GM23338 (cell line): ENCODE measurements around the gene WNK2. TPM values are rescaled to one million over a fixed set of nuclear protein-coding genes. Genes with fewer than 3 reads are reported as not detected.

Experiments used
- ATAC-seq: fragments of 200-7000 bp; cut with Tn5 transposase; 3 replicates; pipeline ENCODE4 v1.9.1; 2020
- DNase-seq: peaks from one replicate; pipeline ENCODE4 v3.0.0-alpha.2; 2015; ENCODE audit warnings: low spot score
- H2AFZ ChIP-seq: fragments of 200-600 bp; sonication (generic); 2 replicates; pipeline ENCODE4 v1.8.0; 2016; ENCODE audit warnings: antibody characterized with exemption, mild to moderate bottlenecking, moderate library complexity
- H3F3A ChIP-seq: fragments of 200-600 bp; sonication (generic); replicated peaks from 2 replicates; pipeline ENCODE4 v1.8.0; 2017; ENCODE audit warnings: antibody characterized with exemption, mixed run types, low read depth
- H3K27ac ChIP-seq: fragments of 200-600 bp; sonication (generic); 2 replicates; pipeline ENCODE4 v1.6.1; 2016; ENCODE audit warnings: low read depth
- H3K27me3 ChIP-seq: fragments of 200-600 bp; sonication (generic); 2 replicates; pipeline ENCODE4 v1.8.0; 2016; ENCODE audit warnings: mild to moderate bottlenecking, mixed run types, moderate library complexity; ENCODE audit not compliant: insufficient read depth
- H3K36me3 ChIP-seq: fragments of 200-600 bp; sonication (generic); 2 replicates; pipeline ENCODE4 v1.8.0; 2016; ENCODE audit warnings: mild to moderate bottlenecking; ENCODE audit not compliant: insufficient read depth
- H3K4me1 ChIP-seq: fragments of 200-600 bp; sonication (generic); 2 replicates; pipeline ENCODE4 v1.8.0; 2016; ENCODE audit warnings: mild to moderate bottlenecking, moderate library complexity; ENCODE audit not compliant: insufficient read depth
- H3K4me2 ChIP-seq: fragments of 200-600 bp; sonication (generic); 2 replicates; pipeline ENCODE4 v1.7.1; 2017; ENCODE audit warnings: mixed run types
- H3K4me3 ChIP-seq: fragments of 200-600 bp; sonication (generic); 2 replicates; pipeline ENCODE4 v1.6.1; 2016; ENCODE audit warnings: mixed run types
- H3K79me2 ChIP-seq: fragments of 200-600 bp; sonication (generic); replicated peaks from 2 replicates; pipeline ENCODE4 v1.8.0; 2017; ENCODE audit warnings: mild to moderate bottlenecking; ENCODE audit not compliant: insufficient read depth
- H3K9me2 ChIP-seq: fragments of 200-600 bp; sonication (generic); 2 replicates; pipeline ENCODE4 v1.8.0; 2017; ENCODE audit not compliant: insufficient read depth
- H4K20me1 ChIP-seq: fragments of 200-600 bp; sonication (generic); replicated peaks from 2 replicates; pipeline ENCODE4 v1.8.0; 2017; ENCODE audit warnings: mild to moderate bottlenecking; ENCODE audit not compliant: insufficient read depth
- H3K27ac Mint-ChIP-seq: 2 replicates; pipeline ENCODE4 v1.8.0; 2020; ENCODE audit warnings: inconsistent platforms, mild to moderate bottlenecking, moderate library complexity, mixed read lengths
- H3K27me3 Mint-ChIP-seq: 3 replicates; pipeline ENCODE4 v1.8.0; 2022; ENCODE audit warnings: low read depth, mild to moderate bottlenecking, moderate library complexity, mixed read lengths, inconsistent platforms; ENCODE audit not compliant: insufficient read depth, poor library complexity
- H3K36me3 Mint-ChIP-seq: 3 replicates; pipeline ENCODE4 v1.8.0; 2021; ENCODE audit warnings: low read depth, mild to moderate bottlenecking, inconsistent platforms, moderate library complexity, mixed read lengths
- H3K4me1 Mint-ChIP-seq: 3 replicates; pipeline ENCODE4 v1.8.0; 2020; ENCODE audit warnings: mild to moderate bottlenecking, inconsistent platforms, mixed read lengths
- H3K4me3 Mint-ChIP-seq: 3 replicates; pipeline ENCODE4 v1.8.0; 2021; ENCODE audit warnings: moderate library complexity, mild to moderate bottlenecking, inconsistent platforms, mixed read lengths
- H3K9me3 Mint-ChIP-seq: 3 replicates; pipeline ENCODE4 v1.8.0; 2020; ENCODE audit warnings: moderate library complexity, mild to moderate bottlenecking, inconsistent platforms, mixed read lengths
- EZH2 ChIP-seq: fragments of 200-600 bp; sonication (generic); IDR thresholded peaks from one replicate; pipeline ENCODE4 v1.8.0; 2017; ENCODE audit warnings: antibody characterized with exemption, mild to moderate bottlenecking, low read depth; ENCODE audit not compliant: unreplicated experiment
- EZH2phosphoT487 ChIP-seq: fragments of 200-600 bp; sonication (generic); IDR thresholded peaks from one replicate; pipeline ENCODE4 v1.8.1; 2018; ENCODE audit warnings: antibody characterized with exemption; ENCODE audit not compliant: unreplicated experiment
- JUNB ChIP-seq: IDR thresholded peaks from one replicate; pipeline ENCODE4 v1.6.1; 2016; ENCODE audit warnings: antibody characterized with exemption; ENCODE audit not compliant: unreplicated experiment
- NANOG ChIP-seq: IDR thresholded peaks from 2 replicates; pipeline ENCODE4 v1.6.1; 2016; ENCODE audit warnings: antibody characterized with exemption, borderline replicate concordance
- POLR2AphosphoS5 ChIP-seq: IDR thresholded peaks from 2 replicates; pipeline ENCODE4 v1.6.1; 2016; ENCODE audit warnings: antibody characterized with exemption, low read depth
- STAT1 ChIP-seq: IDR thresholded peaks from one replicate; pipeline ENCODE4 v1.6.1; 2016; ENCODE audit warnings: antibody characterized with exemption; ENCODE audit not compliant: unreplicated experiment
- ZNF114 ChIP-seq: fragments of 250-450 bp; sonication (Bioruptor Pico); IDR thresholded peaks from 2 replicates; pipeline ENCODE4 v1.5.0; 2020; ENCODE audit warnings: mild to moderate bottlenecking, moderate library complexity
- polyA plus RNA-seq: library from polyadenylated mRNA; unstranded; fragments of >200 nt; fragmentation: Nextera tagmentation; extraction: Ambion mirVana; gene quantifications from 2 replicates; pipeline ENCODE4 v1.2.1, GENCODE V29; 2016
- total RNA-seq: library from RNA; depleted of rRNA; stranded (reverse); fragments of >200 nt; shearing (Covaris generic); gene quantifications from 2 replicates; pipeline ENCODE4 v1.2.3, GENCODE V29; 2014
- TF ChIP-seq, protein P1 (sequence below): IDR thresholded peaks from 2 replicates; pipeline ENCODE4 v1.6.1; 2016; ENCODE audit warnings: antibody characterized with exemption
- TF ChIP-seq, protein P2 (sequence below), 2 experiments: fragments of 200-600 bp in 1 of 2; sonication (generic) in 1 of 2; conservative IDR thresholded peaks; 2 replicates each; pipeline versions ENCODE4 v1.5.1 to v1.6.1; 2016 to 2017; ENCODE audit warnings: antibody characterized with exemption in 2 of 2, low read depth in 2 of 2, mild to moderate bottlenecking in 2 of 2, moderate library complexity in 1 of 2

WNK2 gene
- total and polyA plus RNA-seq, 2 experiments from 2014 or later: 56.4 to 102 TPM

DNA sequence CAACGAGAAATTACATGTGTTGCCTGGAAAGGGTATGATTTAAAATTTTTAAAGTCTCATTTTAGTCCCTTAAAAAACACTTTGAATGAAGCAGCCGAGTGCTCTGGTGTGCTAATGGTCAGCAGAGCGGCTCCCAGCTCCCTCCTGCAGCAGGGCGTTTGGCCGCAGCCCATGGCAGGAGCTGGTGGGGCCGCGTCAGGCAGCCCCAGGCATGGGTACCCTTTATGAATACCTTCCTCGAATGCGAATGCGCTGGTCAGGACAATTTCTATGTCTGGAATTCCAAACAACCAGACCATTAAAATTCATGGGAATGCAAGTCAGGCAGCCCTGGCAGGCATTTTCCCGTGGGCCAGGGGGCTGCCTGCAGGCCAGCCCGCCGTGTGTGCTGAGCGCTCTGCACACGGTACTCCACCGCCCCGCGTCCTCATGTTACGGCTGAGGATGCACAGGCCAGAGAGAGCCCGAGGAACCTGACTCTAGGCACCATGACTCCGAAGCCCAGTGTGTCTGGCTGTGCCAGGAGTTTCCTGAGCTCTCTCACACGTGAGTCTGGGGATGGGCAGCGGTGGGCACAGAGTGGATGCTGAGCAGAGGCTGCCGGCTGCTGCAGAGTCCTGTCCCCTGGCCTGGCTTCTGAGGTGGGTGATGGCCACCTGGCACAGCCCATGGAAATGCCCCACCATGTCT lies 123.7 kb downstream of the WNK2 start:
- Mint-ChIP-seq H3K27ac (no peak overlapping the region), H3K36me3 (peaks cover 19% of the 10 kb centered on the region; the same call in 2 of the 3 replicates), H3K9me3 (peaks cover 4% of the 10 kb centered on the region; the same call in 2 of the 3 replicates), H3K4me1 (peaks cover 8% of the 10 kb centered on the region; the same call in 2 of the 3 replicates), H3K27me3 (peaks cover 9% of the 10 kb centered on the region), H3K4me3 (no peak overlapping the region)
- peaks cover 4% of the 10 kb centered on the region; the same call in 1 of the 2 replicates for H3K4me1 ChIP-seq
- no peaks in the 10 kb centered on the region for H4K20me1 ChIP-seq
- H3K79me2 ChIP-seq: no peaks in the 10 kb centered on the region
- TF ChIP-seq EZH2: no peak
- no peak for TF ChIP-seq EZH2phosphoT487
- TF ChIP-seq ZNF114: no peak
- TF ChIP-seq, protein P1, sequence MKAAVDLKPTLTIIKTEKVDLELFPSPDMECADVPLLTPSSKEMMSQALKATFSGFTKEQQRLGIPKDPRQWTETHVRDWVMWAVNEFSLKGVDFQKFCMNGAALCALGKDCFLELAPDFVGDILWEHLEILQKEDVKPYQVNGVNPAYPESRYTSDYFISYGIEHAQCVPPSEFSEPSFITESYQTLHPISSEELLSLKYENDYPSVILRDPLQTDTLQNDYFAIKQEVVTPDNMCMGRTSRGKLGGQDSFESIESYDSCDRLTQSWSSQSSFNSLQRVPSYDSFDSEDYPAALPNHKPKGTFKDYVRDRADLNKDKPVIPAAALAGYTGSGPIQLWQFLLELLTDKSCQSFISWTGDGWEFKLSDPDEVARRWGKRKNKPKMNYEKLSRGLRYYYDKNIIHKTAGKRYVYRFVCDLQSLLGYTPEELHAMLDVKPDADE: no peak
- TF ChIP-seq JUNB: no peak
- TF ChIP-seq, protein P2, sequence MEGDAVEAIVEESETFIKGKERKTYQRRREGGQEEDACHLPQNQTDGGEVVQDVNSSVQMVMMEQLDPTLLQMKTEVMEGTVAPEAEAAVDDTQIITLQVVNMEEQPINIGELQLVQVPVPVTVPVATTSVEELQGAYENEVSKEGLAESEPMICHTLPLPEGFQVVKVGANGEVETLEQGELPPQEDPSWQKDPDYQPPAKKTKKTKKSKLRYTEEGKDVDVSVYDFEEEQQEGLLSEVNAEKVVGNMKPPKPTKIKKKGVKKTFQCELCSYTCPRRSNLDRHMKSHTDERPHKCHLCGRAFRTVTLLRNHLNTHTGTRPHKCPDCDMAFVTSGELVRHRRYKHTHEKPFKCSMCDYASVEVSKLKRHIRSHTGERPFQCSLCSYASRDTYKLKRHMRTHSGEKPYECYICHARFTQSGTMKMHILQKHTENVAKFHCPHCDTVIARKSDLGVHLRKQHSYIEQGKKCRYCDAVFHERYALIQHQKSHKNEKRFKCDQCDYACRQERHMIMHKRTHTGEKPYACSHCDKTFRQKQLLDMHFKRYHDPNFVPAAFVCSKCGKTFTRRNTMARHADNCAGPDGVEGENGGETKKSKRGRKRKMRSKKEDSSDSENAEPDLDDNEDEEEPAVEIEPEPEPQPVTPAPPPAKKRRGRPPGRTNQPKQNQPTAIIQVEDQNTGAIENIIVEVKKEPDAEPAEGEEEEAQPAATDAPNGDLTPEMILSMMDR (conservative IDR thresholded peaks at IDR 0.05; ENCODE audit: low read depth in 2 of 2): no peak
- TF ChIP-seq STAT1: no peak
- TF ChIP-seq POLR2AphosphoS5: no peak
- TF ChIP-seq NANOG: no peak
- H3F3A ChIP-seq: peaks cover 3% of the 10 kb centered on the region; the same call in 1 of the 2 replicates
- no peak overlapping the region for H3K4me2 ChIP-seq
- H3K4me3 ChIP-seq: no peak overlapping the region
- ATAC-seq: no peak
- H3K36me3 ChIP-seq: peaks cover 7% of the 10 kb centered on the region; the same call in 1 of the 2 replicates
- H3K9me2 ChIP-seq: no peaks in the 10 kb centered on the region
- no peak overlapping the region for H3K27ac ChIP-seq
- no peak for DNase-seq
- no peaks in the 10 kb centered on the region for H3K27me3 ChIP-seq
- no peak overlapping the region for H2AFZ ChIP-seq

DNA sequence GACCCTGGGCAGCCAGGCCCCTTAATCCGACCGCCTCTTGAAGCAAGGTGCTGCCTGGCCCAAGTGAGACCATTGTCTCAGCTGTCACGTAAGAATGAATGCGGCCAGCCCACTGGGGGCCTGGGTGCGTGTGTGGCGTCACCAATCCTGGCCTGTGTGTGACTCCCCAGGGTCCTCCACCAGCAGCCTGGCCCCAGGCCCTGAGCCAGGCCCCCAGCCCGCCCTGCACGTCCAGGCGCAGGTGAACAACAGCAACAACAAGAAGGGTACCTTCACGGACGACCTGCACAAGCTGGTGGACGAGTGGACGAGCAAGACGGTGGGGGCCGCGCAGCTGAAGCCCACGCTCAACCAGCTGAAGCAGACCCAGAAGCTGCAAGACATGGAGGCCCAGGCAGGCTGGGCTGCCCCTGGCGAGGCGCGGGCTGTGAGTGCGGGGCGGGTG lies 124.2 kb downstream of the WNK2 start:
- peaks cover 4% of the 10 kb centered on the region; the same call in 1 of the 2 replicates for H3K4me1 ChIP-seq
- Mint-ChIP-seq H3K9me3 (peaks cover 8% of the 10 kb centered on the region; the same call in 2 of the 3 replicates), H3K27ac (no peak overlapping the region), H3K4me3 (no peak overlapping the region), H3K4me1 (peaks cover 12% of the 10 kb centered on the region), H3K36me3 (peaks cover 24% of the 10 kb centered on the region; the same call in 2 of the 3 replicates), H3K27me3 (peaks cover 11% of the 10 kb centered on the region)
- no peak for ATAC-seq
- no peaks in the 10 kb centered on the region for H4K20me1 ChIP-seq
- H3K27me3 ChIP-seq: no peaks in the 10 kb centered on the region
- TF ChIP-seq, protein P1: no peak
- TF ChIP-seq NANOG (no peak), ZNF114 (no peak), JUNB (no peak), POLR2AphosphoS5 (no peak), EZH2 (no peak)
- no peak overlapping the region for H3K27ac ChIP-seq
- H3K79me2 ChIP-seq: no peaks in the 10 kb centered on the region
- no peaks in the 10 kb centered on the region for H3K9me2 ChIP-seq
- H3F3A ChIP-seq: peaks cover 3% of the 10 kb centered on the region; the same call in 1 of the 2 replicates
- no peak overlapping the region for H3K4me2 ChIP-seq
- no peak for DNase-seq
- H3K36me3 ChIP-seq: peaks cover 7% of the 10 kb centered on the region; the same call in 1 of the 2 replicates
- no peak overlapping the region for H2AFZ ChIP-seq
- no peak overlapping the region for H3K4me3 ChIP-seq
